Activated CD4-positive, alpha-beta T cell treated with anti-CD3 and anti-CD28 coated beads, Interleukin-2, amount 10 ng/mL, durations not matched to agents 7 days and 5 days (primary cell): ENCODE results near the gene LILRA1. TPM values are rescaled to one million over a fixed set of nuclear protein-coding genes. Genes with fewer than 3 reads are reported as not detected.
"Not testable (repeated sequence)": the region's sequence is repeated elsewhere in the genome, so short reads cannot be mapped to it uniquely, and the experiment has no call there.

ENCODE experiments used
- CTCF ChIA-PET: fragments of 350-600 bp; sonication (Branson Sonifier 250); formaldehyde crosslinking; loops from one replicate; lab custom pipeline; 2021; ENCODE audit warnings: antibody characterized with exemption; lab: Charles Lee
- POLR2A ChIA-PET: fragments of 350-600 bp; sonication (Branson Sonifier 250); formaldehyde crosslinking; loops from one replicate; lab custom pipeline; 2021; ENCODE audit warnings: antibody characterized with exemption; lab: Charles Lee
- DNase-seq: peaks from one replicate; pipeline ENCODE4 v3.0.0-alpha.2; 2020
- H3K27ac Mint-ChIP-seq: one replicate; pipeline ENCODE4 v1.8.0; 2021; ENCODE audit warnings: mild to moderate bottlenecking, moderate library complexity, mixed read lengths
- H3K27me3 Mint-ChIP-seq: one replicate; pipeline ENCODE4 v1.8.0; 2021; ENCODE audit warnings: mixed read lengths
- H3K36me3 Mint-ChIP-seq: one replicate; pipeline ENCODE4 v1.8.0; 2021; ENCODE audit warnings: low read depth, mixed read lengths
- H3K4me1 Mint-ChIP-seq: one replicate; pipeline ENCODE4 v1.8.0; 2021; ENCODE audit warnings: mixed read lengths
- H3K4me3 Mint-ChIP-seq: one replicate; pipeline ENCODE4 v1.8.0; 2021; ENCODE audit warnings: mild to moderate bottlenecking, moderate library complexity, mixed read lengths
- H3K9me3 Mint-ChIP-seq: one replicate; pipeline ENCODE4 v1.8.0; 2021; ENCODE audit warnings: mixed read lengths
- microRNA-seq: library from miRNA; unstranded; fragments of <30 nt; microRNA quantifications from one replicate; pipeline ENCODE4 v1.2.0, GENCODE V29; 2021; ENCODE audit warnings: borderline microRNAs expressed, borderline replicate concordance
- total RNA-seq, 2 experiments: library from RNA; stranded (reverse); gene quantifications; one replicate each; pipeline ENCODE4 v1.2.3, GENCODE V29; 2021

The LILRA1 gene
- total RNA-seq, 2 experiments from 2014 or later: not detected

- not testable (repeated sequence) for H3K9me3 Mint-ChIP-seq, H3K36me3 Mint-ChIP-seq
These were observed 42.6 kb downstream of the LILRA1 start for GRCh38 chr19:54636081-54636480.

GRCh38 chr19:54638683-54639082 lies 45.3 kb downstream of the LILRA1 start:
- ChIA-PET POLR2A (no interaction called here), CTCF (no interaction called here)
- no peak for DNase-seq
- no peak overlapping the region for H3K4me3 Mint-ChIP-seq
- H3K4me1 Mint-ChIP-seq: no peaks in the 10 kb centered on the region
- peaks cover 7% of the 10 kb centered on the region for H3K27me3 Mint-ChIP-seq
- no peak overlapping the region for H3K27ac Mint-ChIP-seq
- H3K9me3 Mint-ChIP-seq: no peaks in the 10 kb centered on the region
- H3K36me3 Mint-ChIP-seq: no peaks in the 10 kb centered on the region

More at GRCh38 chr19:54636081-54636480, 42.6 kb downstream of the LILRA1 start:
- CTCF ChIA-PET, H3K27ac Mint-ChIP-seq, DNase-seq, POLR2A ChIA-PET, H3K27me3 Mint-ChIP-seq, H3K4me3 Mint-ChIP-seq, H3K4me1 Mint-ChIP-seq: not testable (repeated sequence)

GRCh38 chr19:54642953-54643352 lies 49.5 kb downstream of the LILRA1 start:
- H3K4me1 Mint-ChIP-seq, POLR2A ChIA-PET: not testable (repeated sequence)

GRCh38 chr19:54643583-54643982 lies 50.2 kb downstream of the LILRA1 start:
- H3K4me1 Mint-ChIP-seq, H3K27ac Mint-ChIP-seq, H3K9me3 Mint-ChIP-seq, H3K36me3 Mint-ChIP-seq, DNase-seq, POLR2A ChIA-PET, H3K4me3 Mint-ChIP-seq, CTCF ChIA-PET, H3K27me3 Mint-ChIP-seq: not testable (repeated sequence)

More at GRCh38 chr19:54642953-54643352, 49.5 kb downstream of the LILRA1 start:
- H3K4me3 Mint-ChIP-seq, CTCF ChIA-PET, H3K27ac Mint-ChIP-seq, H3K36me3 Mint-ChIP-seq, H3K9me3 Mint-ChIP-seq, DNase-seq, H3K27me3 Mint-ChIP-seq: not testable (repeated sequence)

GRCh38 chr19:54644056-54644455 lies 50.6 kb downstream of the LILRA1 start:
- H3K4me1 Mint-ChIP-seq: no peaks in the 10 kb centered on the region
- CTCF ChIA-PET: no interaction called here
- no peaks in the 10 kb centered on the region for H3K9me3 Mint-ChIP-seq

GRCh38 chr19:54646331-54646841 lies 53.0 kb downstream of the LILRA1 start:
- H3K36me3 Mint-ChIP-seq: no peaks in the 10 kb centered on the region
- CTCF ChIA-PET: no interaction called here
- DNase-seq: no peak
- peaks cover 1% of the 10 kb centered on the region for H3K27me3 Mint-ChIP-seq
- no peak overlapping the region for H3K27ac Mint-ChIP-seq
- no peak overlapping the region for H3K4me3 Mint-ChIP-seq
- H3K9me3 Mint-ChIP-seq: no peaks in the 10 kb centered on the region
- POLR2A ChIA-PET: no interaction called here
- no peaks in the 10 kb centered on the region for H3K4me1 Mint-ChIP-seq

More at GRCh38 chr19:54644056-54644455, 50.6 kb downstream of the LILRA1 start:
- POLR2A ChIA-PET: no interaction called here
- Mint-ChIP-seq H3K27ac (no peak overlapping the region), H3K27me3 (peaks cover 9% of the 10 kb centered on the region), H3K4me3 (no peak overlapping the region), H3K36me3 (no peaks in the 10 kb centered on the region)
- no peak for DNase-seq

- DNase-seq: no peak
- no peaks in the 10 kb centered on the region for H3K4me1 Mint-ChIP-seq
- peaks cover 1% of the 10 kb centered on the region for H3K27me3 Mint-ChIP-seq
- H3K4me3 Mint-ChIP-seq: no peak overlapping the region
- no peaks in the 10 kb centered on the region for H3K9me3 Mint-ChIP-seq
- POLR2A ChIA-PET: no interaction called here
- H3K27ac Mint-ChIP-seq: no peak overlapping the region
- CTCF ChIA-PET: interaction anchor here (0.6 kb wide), 1 partner anchor 25 kb away, joined by 3 read pairs; no protein-coding TSS in a partner anchor
- no peaks in the 10 kb centered on the region for H3K36me3 Mint-ChIP-seq
These were observed 54.7 kb downstream of the LILRA1 start for GRCh38 chr19:54648129-54648528.

DNA sequence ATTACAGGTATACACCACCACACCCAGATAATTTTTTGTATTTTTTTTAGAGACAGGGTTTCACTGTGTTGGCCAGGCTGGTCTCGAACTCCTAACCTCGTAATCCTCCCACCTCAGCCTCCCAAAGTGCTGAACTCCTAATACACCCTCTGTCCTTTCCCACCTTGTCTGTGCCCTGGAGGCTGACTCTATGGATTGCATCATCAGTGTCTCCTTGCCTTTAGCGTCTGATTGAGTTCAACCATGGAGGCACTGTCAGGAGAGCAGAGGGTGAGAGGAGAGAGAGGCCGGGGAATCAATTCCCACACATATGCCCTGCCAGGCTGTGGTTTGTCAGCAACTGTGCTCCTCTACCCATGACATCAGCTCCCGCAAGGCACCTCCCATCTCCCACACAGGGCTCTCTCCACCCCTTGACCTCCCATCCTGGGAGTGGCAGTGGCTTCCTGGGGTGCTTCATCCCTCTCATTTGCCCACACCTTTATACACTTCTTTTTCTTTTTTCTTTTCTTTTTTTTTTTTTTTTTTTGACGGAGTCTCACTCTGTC lies 56.8 kb downstream of the LILRA1 start:
- no peaks in the 10 kb centered on the region for H3K4me1 Mint-ChIP-seq
- H3K36me3 Mint-ChIP-seq: no peaks in the 10 kb centered on the region
- H3K9me3 Mint-ChIP-seq: no peaks in the 10 kb centered on the region
- ChIA-PET CTCF (no interaction called here), POLR2A (no interaction called here)
- no peak overlapping the region for H3K27ac Mint-ChIP-seq
- peaks cover 4% of the 10 kb centered on the region for H3K27me3 Mint-ChIP-seq
- no peak overlapping the region for H3K4me3 Mint-ChIP-seq
- DNase-seq: no peak

Small RNA genes within 50 kb of the gene (microRNA-seq; reads per million reads assigned to microRNA genes)
- gene MIR8061: not detected

Other genes with a start within 250 kb of the LILRA1 start
- 10 to 100 TPM; 54.0 to 59.3 TPM for gene LAIR1, start 228.7 kb upstream of the LILRA1 start, total RNA-seq
- 1 to 10 TPM in 1 of 2 experiments, under 1 TPM in 1; 0.72 to 1.2 TPM for gene TTYH1, start 178.2 kb upstream of the LILRA1 start, total RNA-seq
- gene LENG8, start 144.4 kb upstream of the LILRA1 start, total RNA-seq: 100 to 1,000 TPM; 245 to 248 TPM
- 1 to 10 TPM; 3.8 to 5.4 TPM for gene LENG9, start 129.9 kb upstream of the LILRA1 start, total RNA-seq
- gene CDC42EP5, start 120.3 kb upstream of the LILRA1 start, total RNA-seq: not detected
- 1 to 10 TPM; 3.1 to 3.7 TPM for gene LAIR2, start 90.8 kb upstream of the LILRA1 start, total RNA-seq
- not detected for gene LILRA2, start 19.8 kb upstream of the LILRA1 start, total RNA-seq
- gene LILRB1, start 36.9 kb downstream of the LILRA1 start, total RNA-seq: not detected
- gene LILRB4, start 69.4 kb downstream of the LILRA1 start, total RNA-seq: not detected
- gene KIR3DL3, start 130.8 kb downstream of the LILRA1 start, total RNA-seq: not detected
- not detected for gene KIR2DL3, start 144.9 kb downstream of the LILRA1 start, total RNA-seq
- gene KIR2DL1, start 176.2 kb downstream of the LILRA1 start, total RNA-seq: not detected
- gene KIR2DL4, start 210.0 kb downstream of the LILRA1 start, total RNA-seq: under 1 TPM in 1 of 2 experiments, not detected in 1; 0.30 TPM
- not detected for gene KIR3DL1, start 222.8 kb downstream of the LILRA1 start, total RNA-seq
- gene KIR2DS4, start 239.0 kb downstream of the LILRA1 start, total RNA-seq: under 1 TPM in 1 of 2 experiments, not detected in 1; 0.44 TPM